NCI-H2029 (cell line): ENCODE measurements around the gene OR11H1.
"Not testable (repeated sequence)": the region's sequence is repeated elsewhere in the genome, so short reads cannot be mapped to it uniquely, and the experiment has no call there.

ENCODE experiments used
- DNase-seq: peaks from one replicate; lab custom pipeline; 2025; lab: John Stamatoyannopoulos, UW

The OR11H1 gene

GRCh38 chr22:15527892-15528291 is at the start of gene OR11H1:
OR11H1 (plus strand) TSS chr22:15528192; CDS start chr22:15528192, 0 bp downstream.
- not testable (repeated sequence) for DNase-seq

- not testable (repeated sequence) for DNase-seq
These were observed 18.0 kb upstream of the OR11H1 start for GRCh38 chr22:15509967-15510366.

- not testable (repeated sequence) for DNase-seq
These were observed 12.1 kb upstream of the OR11H1 start for GRCh38 chr22:15515896-15516295.

GRCh38 chr22:15553767-15554166 is 25.8 kb downstream of the OR11H1 start:
- DNase-seq, result not testable (repeated sequence)

DNA sequence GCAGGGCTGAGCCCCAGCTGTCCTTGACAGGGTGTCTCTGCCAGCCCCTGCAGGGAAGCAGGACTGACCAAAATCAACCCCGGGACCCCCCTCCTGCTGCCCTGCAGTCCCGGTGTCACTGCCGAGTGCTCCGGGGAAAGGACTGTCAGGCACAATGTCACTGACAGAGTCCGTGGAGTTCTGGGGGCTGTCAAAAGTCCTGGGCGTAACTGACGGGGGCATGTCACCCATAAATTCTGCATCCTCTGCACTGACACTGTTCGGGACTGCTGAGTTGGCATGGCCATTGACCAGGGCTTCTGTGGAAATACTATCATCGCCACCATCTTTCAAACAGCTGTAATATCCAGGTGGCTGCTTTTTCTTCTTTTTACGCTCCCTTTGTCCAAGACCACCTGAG is 35.5 kb downstream of the OR11H1 start:
- DNase-seq, result not testable (repeated sequence)

GRCh38 chr22:15565063-15565462 is 37.1 kb downstream of the OR11H1 start:
- DNase-seq, result not testable (repeated sequence)
